Hepatocyte (in vitro differentiated cells): ENCODE data around the gene ABCC6.

Source experiments
- CTCF ChIP-seq: fragments of 200-600 bp; sonication (generic); IDR thresholded peaks from 2 replicates; pipeline ENCODE4 v1.5.1; 2016; ENCODE audit warnings: antibody characterized with exemption, mild to moderate bottlenecking; ENCODE audit not compliant: poor library complexity
- EZH2 ChIP-seq: fragments of 200-600 bp; sonication (generic); IDR thresholded peaks from 2 replicates; pipeline ENCODE4 v1.6.1; 2016; ENCODE audit warnings: antibody characterized with exemption, mild to moderate bottlenecking, borderline replicate concordance

DNA sequence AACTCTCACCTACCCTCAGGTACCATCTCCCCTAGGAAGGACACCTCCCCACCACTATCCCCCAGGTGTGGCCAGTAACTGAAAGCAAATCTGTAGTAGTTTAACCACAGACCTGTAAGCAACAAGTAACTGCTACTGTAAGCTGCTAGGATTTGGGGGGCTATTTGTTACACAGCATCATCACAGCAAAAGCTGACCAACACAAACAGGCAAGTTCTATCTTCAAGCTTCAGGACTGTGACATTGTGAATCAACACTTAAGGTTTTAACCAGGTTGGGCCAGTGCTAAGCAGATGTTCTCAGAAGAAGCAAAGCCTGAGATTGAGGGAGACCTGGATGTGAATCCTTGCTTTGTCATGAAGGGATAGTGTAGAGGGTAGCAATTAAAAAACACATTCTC is 47.0 kb downstream of the ABCC6 start:
- TF ChIP-seq CTCF (no peak), EZH2 (no peak)
